Neutrophil (primary cell): ENCODE results near the gene LKAAEAR1.

Experiments used
- H3K27ac ChIP-seq: fragments of 200-600 bp; sonication (generic); 2 replicates; pipeline ENCODE4 v1.5.1; 2016; ENCODE audit warnings: mild to moderate bottlenecking, moderate library complexity
- H3K27me3 ChIP-seq: fragments of 200-600 bp; sonication (generic); 2 replicates; pipeline ENCODE4 v1.6.0; 2016; ENCODE audit warnings: mild to moderate bottlenecking
- H3K36me3 ChIP-seq: fragments of 200-600 bp; sonication (generic); 2 replicates; pipeline ENCODE4 v1.5.1; 2017
- H3K4me1 ChIP-seq, 2 experiments: fragments of 200-600 bp in 1 of 2; sonication (generic) in 1 of 2; 1 replicate in 1 of 2; 2 replicates in 1 of 2; pipeline versions ENCODE4 v1.5.1 to v1.6.1; 2013 to 2016; ENCODE audit warnings: low read depth in 1 of 2, low read length in 1 of 2, mild to moderate bottlenecking in 1 of 2, moderate library complexity in 1 of 2; ENCODE audit not compliant: control insufficient read depth in 1 of 2, insufficient read depth in 1 of 2
- H3K4me3 ChIP-seq, 2 experiments: fragments of 200-600 bp in 1 of 2; sonication (generic) in 1 of 2; 1 replicate in 1 of 2; 2 replicates in 1 of 2; pipeline ENCODE4 v1.5.1; 2013 to 2016; ENCODE audit warnings: low read depth in 1 of 2, low read length in 1 of 2, mild to moderate bottlenecking in 1 of 2, moderate library complexity in 1 of 2
- H3K9me3 ChIP-seq: fragments of 200-600 bp; sonication (generic); 2 replicates; pipeline ENCODE4 v1.5.1; 2016
- CTCF ChIP-seq: fragments of 200-600 bp; sonication (generic); IDR thresholded peaks from 2 replicates; pipeline ENCODE4 v1.5.1; 2016; ENCODE audit warnings: antibody characterized with exemption

LKAAEAR1 gene

DNA sequence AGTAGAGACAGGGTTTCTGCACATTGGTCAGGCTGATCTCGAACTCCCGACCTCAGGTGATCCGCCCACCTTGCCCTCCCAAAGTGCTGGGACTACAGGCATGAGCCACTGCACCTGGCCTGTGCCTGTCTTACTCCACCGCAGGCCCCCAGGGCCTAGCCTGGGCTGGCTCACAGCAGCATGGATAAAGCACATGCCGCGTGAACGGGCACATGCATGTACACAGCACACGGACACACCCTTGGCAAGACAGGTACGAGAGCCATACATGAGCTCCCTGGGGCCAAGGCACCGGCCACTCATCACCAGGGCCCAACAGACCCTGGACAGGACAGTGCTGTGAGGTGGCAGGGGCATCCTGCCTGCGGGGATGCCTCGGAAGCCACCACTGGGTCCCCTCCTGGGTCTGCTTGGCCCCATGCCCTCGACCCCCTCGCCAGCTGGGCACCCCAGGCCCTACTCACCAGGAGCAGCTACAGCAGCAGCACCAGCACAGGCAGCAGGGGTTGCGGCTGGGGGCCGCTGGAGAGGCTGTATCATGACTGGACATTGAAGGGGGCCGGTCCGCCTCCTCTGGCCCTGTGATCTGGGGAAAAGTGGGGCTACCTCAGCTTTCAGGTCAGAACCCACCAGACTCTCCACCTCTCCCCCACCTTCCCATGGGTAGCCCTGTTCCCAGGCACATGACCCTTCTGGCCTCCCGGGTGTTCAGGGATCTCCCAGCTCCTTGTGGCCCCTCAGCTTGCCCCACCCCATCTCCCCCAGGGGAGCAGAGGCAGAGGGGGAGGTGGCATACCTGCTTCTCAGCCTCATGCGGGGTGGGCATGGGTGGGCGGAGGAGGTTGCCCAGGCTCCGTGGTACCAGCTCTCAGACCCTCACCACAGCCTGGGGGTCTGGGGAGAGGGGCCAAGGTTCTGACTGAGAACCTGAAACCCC lies 7.9 kb downstream of the LKAAEAR1 start:
- no peak for TF ChIP-seq CTCF
- H3K4me3 ChIP-seq, result peak overlapping the region; percentile 99 to 100
- H3K36me3 ChIP-seq, result peaks cover 59% of the 10 kb centered on the region
- H3K27me3 ChIP-seq, result no peaks in the 10 kb centered on the region
- H3K9me3 ChIP-seq, result peaks cover 5% of the 10 kb centered on the region
- H3K27ac ChIP-seq, result peak overlapping the region; percentile 99
- H3K4me1 ChIP-seq, result peaks cover 59 to 64% of the 10 kb centered on the region in 2 experiments

DNA sequence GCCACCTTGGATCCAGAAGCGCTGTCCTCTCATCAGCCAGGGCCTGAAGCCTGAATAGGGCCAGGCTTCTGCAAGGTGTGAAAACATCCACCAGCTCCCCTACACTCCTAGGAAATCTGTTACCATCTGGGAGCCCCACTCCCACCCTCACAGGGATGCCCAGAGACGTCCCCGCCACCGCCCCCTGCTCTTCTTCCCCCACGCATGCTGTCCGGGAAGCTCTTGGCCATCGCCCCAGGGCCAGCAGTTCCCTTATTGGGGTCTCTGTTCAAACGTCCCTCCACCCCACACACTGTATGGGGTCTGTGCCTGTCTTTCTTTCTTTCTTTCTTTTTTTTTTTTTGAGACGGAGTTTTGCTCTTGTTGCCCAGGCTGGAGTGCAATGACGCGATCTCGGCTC lies 8.6 kb downstream of the LKAAEAR1 start:
- Histone ChIP-seq H3K27ac (peak overlapping the region; percentile 99), H3K4me1 (peaks cover 55 to 57% of the 10 kb centered on the region in 2 experiments), H3K36me3 (peaks cover 60% of the 10 kb centered on the region)

GRCh38 chr20:64074963-64075362 lies 9.2 kb downstream of the LKAAEAR1 start:
- peaks cover 60% of the 10 kb centered on the region for H3K36me3 ChIP-seq
- peak overlapping the region; percentile 99 for H3K27ac ChIP-seq
- H3K4me3 ChIP-seq, result peak overlapping the region; percentile 3 to 18
- H3K4me1 ChIP-seq, result peaks cover 53 to 54% of the 10 kb centered on the region in 2 experiments
- H3K27me3 ChIP-seq, result no peaks in the 10 kb centered on the region
- H3K9me3 ChIP-seq, result peaks cover 5% of the 10 kb centered on the region
- TF ChIP-seq CTCF, result no peak

More for the DNA sequence above, 8.6 kb downstream of the LKAAEAR1 start:
- H3K27me3 ChIP-seq, result no peaks in the 10 kb centered on the region
- H3K9me3 ChIP-seq, result peaks cover 5% of the 10 kb centered on the region
- peak overlapping the region; percentile 17 to 18 for H3K4me3 ChIP-seq
- no peak for TF ChIP-seq CTCF

DNA sequence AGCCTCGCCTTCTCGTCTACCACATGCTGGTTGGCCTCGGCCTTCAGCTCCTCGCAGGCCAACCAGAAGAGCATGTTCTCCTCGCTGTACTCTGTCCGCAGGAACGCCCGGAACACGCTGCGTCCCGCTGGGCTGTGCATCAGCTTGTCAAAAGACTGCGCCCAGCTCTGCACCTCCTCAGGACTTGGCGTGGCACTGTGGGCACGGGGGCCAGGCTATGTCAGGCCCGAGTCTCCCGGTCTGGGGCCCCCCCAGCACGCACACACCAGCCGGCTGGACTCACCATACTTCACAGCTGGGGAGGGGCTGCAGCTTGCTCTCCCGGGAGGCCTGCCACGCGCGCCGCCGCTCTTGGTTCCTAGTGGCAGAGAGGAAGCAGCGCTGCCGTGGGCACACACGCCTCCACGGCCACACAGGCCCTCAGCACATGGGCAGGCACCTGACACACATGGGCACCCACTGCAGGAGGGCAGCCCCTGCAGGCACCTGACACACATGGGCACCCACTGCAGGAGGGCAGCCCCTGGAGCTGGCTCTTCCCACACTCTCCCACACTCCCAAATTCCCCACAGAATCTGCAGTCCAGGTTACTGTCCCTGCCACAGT lies 9.9 kb downstream of the LKAAEAR1 start:
- Histone ChIP-seq H3K36me3 (peaks cover 60% of the 10 kb centered on the region), H3K4me1 (peaks cover 60 to 61% of the 10 kb centered on the region in 2 experiments), H3K27ac (peak overlapping the region; percentile 99), H3K27me3 (no peaks in the 10 kb centered on the region), H3K9me3 (peaks cover 5% of the 10 kb centered on the region), H3K4me3 (no peak overlapping the region)
- no peak for TF ChIP-seq CTCF

DNA sequence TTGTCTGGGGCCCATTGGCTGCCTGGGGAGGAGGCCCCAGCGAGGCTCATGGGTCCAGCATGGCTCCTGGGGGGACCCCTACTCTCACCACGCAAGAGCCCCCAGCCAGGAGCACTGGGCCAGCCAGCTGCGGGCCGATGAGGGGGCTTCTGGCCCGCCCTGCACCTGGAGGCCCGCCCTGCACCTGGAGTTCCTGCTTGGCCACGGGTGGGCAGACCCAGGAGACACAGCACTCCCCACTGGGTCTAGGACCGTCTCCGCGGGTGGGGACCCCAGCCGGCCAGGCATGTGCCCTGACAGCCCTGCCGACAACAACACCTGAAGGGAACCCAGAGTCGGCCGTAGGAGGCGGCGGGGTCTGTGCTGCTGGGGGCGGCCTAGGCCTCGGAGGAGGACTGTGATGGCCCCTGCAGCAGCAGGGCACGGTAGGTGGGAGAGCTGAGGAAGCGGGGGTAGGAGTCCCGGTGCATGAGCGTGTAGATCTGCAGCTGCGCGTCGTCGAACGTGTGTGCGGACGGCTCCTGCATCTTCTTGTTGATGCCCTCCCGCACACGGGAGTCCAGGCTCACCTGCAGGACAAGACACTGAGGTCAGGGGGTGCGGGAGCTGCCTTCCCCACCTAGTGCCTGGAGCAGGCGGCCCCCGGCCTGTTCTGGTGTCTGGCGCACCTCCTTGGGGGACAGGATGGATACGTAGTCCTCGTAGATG lies 10.6 kb downstream of the LKAAEAR1 start:
- Histone ChIP-seq H3K9me3 (peaks cover 5% of the 10 kb centered on the region), H3K27me3 (no peaks in the 10 kb centered on the region), H3K4me3 (no peak overlapping the region), H3K27ac (peak overlapping the region; percentile 99), H3K36me3 (peaks cover 60% of the 10 kb centered on the region), H3K4me1 (peaks cover 62% of the 10 kb centered on the region in 2 experiments)
- TF ChIP-seq CTCF, result no peak
